IPS-15b (cell line): Measurements from ENCODE around the gene NPHP4.

Source experiments
- H3K27me3 ChIP-seq: one replicate; pipeline ENCODE4 v1.6.1; 2013; ENCODE audit warnings: low read length; ENCODE audit not compliant: control insufficient read depth, insufficient read depth
- H3K36me3 ChIP-seq: one replicate; pipeline ENCODE4 v1.6.1; 2013; ENCODE audit warnings: low read length; ENCODE audit not compliant: control insufficient read depth, insufficient read depth
- H3K4me1 ChIP-seq: one replicate; pipeline ENCODE4 v1.6.1; 2013; ENCODE audit warnings: mild to moderate bottlenecking, low read length; ENCODE audit not compliant: control insufficient read depth, insufficient read depth
- H3K4me3 ChIP-seq: one replicate; pipeline ENCODE4 v1.5.1; 2013; ENCODE audit warnings: low read depth, low read length
- H3K9ac ChIP-seq: one replicate; pipeline ENCODE4 v1.6.1; 2013; ENCODE audit warnings: low read depth, mild to moderate bottlenecking, low read length
- H3K9me3 ChIP-seq: one replicate; pipeline ENCODE4 v1.6.1; 2013; ENCODE audit warnings: mild to moderate bottlenecking, low read length; ENCODE audit not compliant: control insufficient read depth, insufficient read depth

The NPHP4 gene

DNA sequence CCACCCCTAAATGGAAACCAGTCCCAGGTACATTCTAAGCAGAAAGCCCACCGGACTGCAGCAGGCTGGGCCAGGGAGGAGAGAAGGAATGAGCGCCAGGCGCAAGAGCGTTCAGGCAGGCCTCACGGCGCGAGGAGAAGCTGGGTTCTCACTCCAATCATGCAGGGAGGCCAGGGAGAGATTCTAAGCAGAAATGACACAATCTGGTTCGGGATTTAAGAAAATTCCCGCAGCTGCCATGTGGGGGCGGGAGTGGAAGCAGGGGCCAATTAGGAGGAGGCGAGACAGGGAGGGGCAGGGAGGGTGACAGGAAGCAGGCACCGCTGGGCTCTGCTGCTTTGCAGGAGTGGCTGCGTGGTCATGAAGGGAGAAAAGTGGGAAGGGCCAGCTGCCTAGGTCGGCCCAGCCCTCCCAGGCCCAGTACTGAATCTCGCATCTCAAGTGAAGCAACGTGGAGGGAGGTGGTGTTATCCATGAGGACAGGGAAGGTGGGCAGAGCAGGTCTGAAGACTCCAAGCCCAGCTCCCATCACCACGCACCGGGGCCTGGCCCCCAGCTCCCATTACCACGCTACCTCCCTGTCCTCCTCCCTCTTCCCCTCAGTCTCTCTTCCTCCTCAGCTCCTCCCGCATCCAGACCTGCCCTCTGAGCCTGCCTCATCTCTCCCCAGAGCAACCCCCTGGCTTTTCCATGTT, 11.8 kb downstream of the NPHP4 start:
- peaks cover 8% of the 10 kb centered on the region for H3K36me3 ChIP-seq
- peak overlapping the region; percentile 70 for H3K9ac ChIP-seq
- H3K4me1 ChIP-seq: peaks cover 7% of the 10 kb centered on the region
- H3K9me3 ChIP-seq: no peaks in the 10 kb centered on the region
- no peaks in the 10 kb centered on the region for H3K27me3 ChIP-seq
- H3K4me3 ChIP-seq: peak overlapping the region; percentile 16

DNA sequence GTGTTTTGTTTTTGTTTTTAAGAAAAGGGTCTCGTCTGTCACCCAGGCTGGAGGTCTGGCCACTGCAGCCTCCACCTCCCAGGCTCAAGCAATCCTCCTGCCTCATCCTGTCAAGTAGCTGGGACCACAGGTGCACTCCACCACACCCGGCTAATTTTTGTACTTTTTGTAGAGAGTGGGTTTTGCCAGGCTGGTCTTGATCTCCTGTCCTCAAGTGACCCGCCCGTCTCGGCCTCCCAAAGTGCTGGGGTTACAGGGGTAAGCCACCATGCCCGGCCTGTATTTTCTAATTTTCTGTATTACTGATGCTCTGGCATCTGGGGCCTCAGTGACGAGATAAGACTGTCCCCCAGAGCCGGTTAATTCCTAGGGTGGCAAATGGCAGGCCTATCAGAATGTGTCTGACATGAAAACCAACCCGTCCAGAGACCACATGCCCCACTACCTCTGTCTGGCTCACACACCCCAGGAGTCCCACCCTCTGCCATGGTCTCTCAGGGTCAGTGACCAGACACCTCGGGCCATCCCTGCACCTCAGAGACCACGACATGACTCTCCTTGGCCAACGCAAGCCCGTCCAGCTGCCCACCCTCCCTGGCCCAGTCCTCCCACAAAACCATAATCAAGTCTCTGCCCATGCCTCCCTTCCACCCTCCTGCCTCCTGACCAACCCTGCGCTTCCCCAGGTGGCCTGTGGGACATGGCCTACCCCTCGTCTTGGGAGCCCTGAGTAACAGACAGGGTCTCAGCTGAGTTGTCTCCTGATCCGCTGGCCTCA, 12.5 kb downstream of the NPHP4 start:
- Histone ChIP-seq H3K36me3 (peaks cover 6% of the 10 kb centered on the region), H3K4me3 (no peak overlapping the region), H3K4me1 (peaks cover 7% of the 10 kb centered on the region), H3K9me3 (no peaks in the 10 kb centered on the region), H3K27me3 (no peaks in the 10 kb centered on the region), H3K9ac (peak overlapping the region; percentile 70)

GRCh38 chr1:5978452-5978851, 13.8 kb downstream of the NPHP4 start:
- Histone ChIP-seq H3K9ac (no peak overlapping the region), H3K4me3 (no peak overlapping the region), H3K4me1 (peaks cover 7% of the 10 kb centered on the region)

DNA sequence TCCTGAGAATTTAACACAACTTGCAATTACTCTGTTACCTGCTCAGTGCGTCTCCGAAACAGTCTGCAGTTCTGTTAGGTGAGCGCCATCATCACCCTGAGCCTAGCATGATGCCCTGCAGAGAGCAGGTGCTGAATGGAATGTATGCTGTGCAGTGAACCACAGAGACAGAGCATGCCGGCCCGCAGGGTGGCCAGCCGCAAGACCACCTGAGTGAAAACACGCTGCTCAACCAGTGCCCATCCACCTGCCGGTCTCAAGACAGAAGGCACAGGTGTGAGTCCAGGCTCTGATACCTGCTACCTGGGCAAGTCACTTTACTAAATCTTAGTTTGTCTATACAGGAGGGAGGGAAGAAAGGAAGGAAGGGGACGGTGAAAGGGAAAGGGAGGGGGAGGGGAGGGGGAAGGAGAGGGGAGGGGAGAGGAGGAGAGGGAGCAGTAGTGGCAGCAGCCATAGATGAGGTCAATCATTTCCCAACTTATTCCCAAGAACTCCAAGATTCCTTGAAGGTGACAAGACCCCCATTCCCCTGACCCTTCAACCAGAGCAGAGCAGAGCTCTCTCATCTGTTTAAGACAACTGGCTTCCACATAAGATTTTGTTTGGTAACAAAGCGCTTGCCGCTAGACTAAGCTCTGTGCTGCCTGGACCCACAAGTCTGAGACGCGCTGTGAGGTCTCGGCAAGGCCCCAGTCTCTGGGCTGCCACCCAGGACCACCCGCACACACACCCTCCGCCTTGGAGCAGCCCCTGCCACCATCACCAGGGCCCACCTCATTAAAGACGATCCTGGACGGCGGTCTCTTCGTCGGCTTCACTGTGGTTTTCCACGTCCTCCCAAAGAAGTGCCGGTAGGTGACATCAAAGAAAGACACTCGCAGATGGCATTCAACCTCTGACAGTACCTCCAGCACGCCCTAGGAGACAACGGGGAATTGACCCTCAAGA, 14.5 kb downstream of the NPHP4 start:
- Histone ChIP-seq H3K27me3 (no peaks in the 10 kb centered on the region), H3K4me1 (peaks cover 7% of the 10 kb centered on the region), H3K9me3 (no peaks in the 10 kb centered on the region), H3K36me3 (peaks cover 6% of the 10 kb centered on the region), H3K9ac (no peak overlapping the region), H3K4me3 (no peak overlapping the region)

More at GRCh38 chr1:5978452-5978851, 13.8 kb downstream of the NPHP4 start:
- H3K27me3 ChIP-seq: no peaks in the 10 kb centered on the region
- H3K9me3 ChIP-seq: no peaks in the 10 kb centered on the region
- H3K36me3 ChIP-seq: peaks cover 6% of the 10 kb centered on the region

GRCh38 chr1:5976726-5977493, 15.3 kb downstream of the NPHP4 start:
- H3K4me3 ChIP-seq: no peak overlapping the region
- H3K9ac ChIP-seq: no peak overlapping the region
- H3K36me3 ChIP-seq: peaks cover 6% of the 10 kb centered on the region
- no peaks in the 10 kb centered on the region for H3K27me3 ChIP-seq
- H3K9me3 ChIP-seq: no peaks in the 10 kb centered on the region
- H3K4me1 ChIP-seq: peaks cover 7% of the 10 kb centered on the region

DNA sequence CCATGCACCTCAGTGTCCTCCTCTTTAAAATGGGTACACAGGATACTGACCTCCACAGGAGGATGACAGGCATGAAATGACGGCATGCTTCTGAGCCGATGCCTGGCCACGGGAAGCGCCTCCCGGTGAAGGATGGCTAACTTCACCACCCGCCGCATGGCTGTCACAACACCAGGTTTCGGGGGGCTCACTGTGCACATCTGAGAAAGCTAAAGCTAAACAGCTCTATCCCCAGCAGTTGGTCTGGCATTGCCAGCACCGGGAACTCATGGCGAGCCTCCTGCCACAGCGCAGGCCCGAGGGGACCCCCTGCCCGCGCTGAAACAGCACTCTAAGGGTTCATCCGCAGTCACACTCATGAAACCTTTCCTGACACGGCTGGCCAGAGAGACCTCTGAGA, 16.0 kb downstream of the NPHP4 start:
- no peak overlapping the region for H3K9ac ChIP-seq
- H3K36me3 ChIP-seq: peaks cover 6% of the 10 kb centered on the region
- no peaks in the 10 kb centered on the region for H3K9me3 ChIP-seq
- H3K4me1 ChIP-seq: peaks cover 5% of the 10 kb centered on the region
- no peak overlapping the region for H3K4me3 ChIP-seq
- no peaks in the 10 kb centered on the region for H3K27me3 ChIP-seq

GRCh38 chr1:5975133-5975880, 16.9 kb downstream of the NPHP4 start:
- H3K4me3 ChIP-seq: no peak overlapping the region
- no peaks in the 10 kb centered on the region for H3K27me3 ChIP-seq
- no peaks in the 10 kb centered on the region for H3K4me1 ChIP-seq
- H3K9ac ChIP-seq: no peak overlapping the region
- H3K9me3 ChIP-seq: no peaks in the 10 kb centered on the region
- peaks cover 6% of the 10 kb centered on the region for H3K36me3 ChIP-seq

GRCh38 chr1:5974631-5975030, 17.6 kb downstream of the NPHP4 start:
- H3K4me3 ChIP-seq: no peak overlapping the region
- peaks cover 6% of the 10 kb centered on the region for H3K36me3 ChIP-seq
- H3K4me1 ChIP-seq: no peaks in the 10 kb centered on the region
- no peaks in the 10 kb centered on the region for H3K27me3 ChIP-seq
- no peaks in the 10 kb centered on the region for H3K9me3 ChIP-seq
- H3K9ac ChIP-seq: no peak overlapping the region

GRCh38 chr1:5973771-5974170, 18.5 kb downstream of the NPHP4 start:
- H3K9ac ChIP-seq: no peak overlapping the region
- no peaks in the 10 kb centered on the region for H3K4me1 ChIP-seq
- H3K27me3 ChIP-seq: no peaks in the 10 kb centered on the region
- no peak overlapping the region for H3K4me3 ChIP-seq
- H3K36me3 ChIP-seq: peaks cover 6% of the 10 kb centered on the region
- H3K9me3 ChIP-seq: no peaks in the 10 kb centered on the region

DNA sequence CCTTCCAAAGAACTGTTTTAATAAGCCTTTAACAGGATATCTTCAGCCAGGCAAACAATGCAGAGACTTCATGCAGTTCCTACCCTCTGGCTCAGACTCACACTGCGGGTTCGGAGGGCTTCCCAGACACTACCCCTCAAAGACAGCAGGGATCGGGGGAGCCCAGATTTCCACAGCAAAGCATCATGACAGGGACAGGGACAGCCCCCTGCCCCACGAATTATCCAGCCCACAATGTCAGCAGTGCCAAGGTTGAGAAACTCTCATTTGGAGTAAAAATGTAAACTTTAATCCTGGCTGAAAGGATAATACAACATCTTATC, 20.1 kb downstream of the NPHP4 start:
- H3K9me3 ChIP-seq: no peaks in the 10 kb centered on the region
- no peak overlapping the region for H3K9ac ChIP-seq
- H3K4me3 ChIP-seq: no peak overlapping the region
- no peaks in the 10 kb centered on the region for H3K27me3 ChIP-seq
- H3K4me1 ChIP-seq: no peaks in the 10 kb centered on the region
- peaks cover 4% of the 10 kb centered on the region for H3K36me3 ChIP-seq
